ENCODE data around the gene CHD1L.

The CHD1L gene

GRCh38 chr1:147208619-147209018 lies 33.9 kb upstream of the CHD1L start:
- no peak for DNase-seq (ENCODE audit: low read depth in 2 of 2)
- no peak for TF ChIP-seq CTCF (IDR thresholded peaks at IDR 0.05; ENCODE audit: low read depth, low read length)
- H3K4me3 ChIP-seq (replicated peaks in 1 of 2; ENCODE audit: low read depth in 2 of 2, low read length in 2 of 2): no peak overlapping the region

- DNase-seq (ENCODE audit: low read depth in 2 of 2): no peak
- no peak overlapping the region for H3K4me3 ChIP-seq (replicated peaks in 1 of 2; ENCODE audit: low read depth in 2 of 2, low read length in 2 of 2)
- no peak for TF ChIP-seq CTCF (IDR thresholded peaks at IDR 0.05; ENCODE audit: low read depth, low read length)
These were observed 32.4 kb upstream of the CHD1L start for GRCh38 chr1:147209825-147210821.

GRCh38 chr1:147210987-147211386 lies 31.5 kb upstream of the CHD1L start:
- no peak for TF ChIP-seq CTCF (IDR thresholded peaks at IDR 0.05; ENCODE audit: low read depth, low read length)

GRCh38 chr1:147211577-147211976 lies 30.9 kb upstream of the CHD1L start:
- DNase-seq (ENCODE audit: low read depth in 2 of 2): no peak
- no peak overlapping the region for H3K4me3 ChIP-seq (replicated peaks in 1 of 2; ENCODE audit: low read depth in 2 of 2, low read length in 2 of 2)
- no peak for TF ChIP-seq CTCF (IDR thresholded peaks at IDR 0.05; ENCODE audit: low read depth, low read length)

More at GRCh38 chr1:147210987-147211386, 31.5 kb upstream of the CHD1L start:
- no peak overlapping the region for H3K4me3 ChIP-seq (replicated peaks in 1 of 2; ENCODE audit: low read depth in 2 of 2, low read length in 2 of 2)
- DNase-seq (ENCODE audit: low read depth in 2 of 2): no peak

- H3K4me3 ChIP-seq (replicated peaks in 1 of 2; ENCODE audit: low read depth in 2 of 2, low read length in 2 of 2): no peak overlapping the region
- DNase-seq (ENCODE audit: low read depth in 2 of 2): no peak
- TF ChIP-seq CTCF (IDR thresholded peaks at IDR 0.05; ENCODE audit: low read depth, low read length): no peak
These were observed 29.2 kb upstream of the CHD1L start for GRCh38 chr1:147213271-147213670.

GRCh38 chr1:147214325-147214724 lies 28.2 kb upstream of the CHD1L start:
- no peak for DNase-seq (ENCODE audit: low read depth in 2 of 2)
- H3K4me3 ChIP-seq (replicated peaks in 1 of 2; ENCODE audit: low read depth in 2 of 2, low read length in 2 of 2): no peak overlapping the region
- TF ChIP-seq CTCF (IDR thresholded peaks at IDR 0.05; ENCODE audit: low read depth, low read length): no peak

Data from cardiac fibroblast (primary cell).